ENCODE data around the gene DPH7.
"Not testable (repeated sequence)": the region's sequence is repeated elsewhere in the genome, so short reads cannot be mapped to it uniquely, and the experiment has no call there.

Gene DPH7

DNA sequence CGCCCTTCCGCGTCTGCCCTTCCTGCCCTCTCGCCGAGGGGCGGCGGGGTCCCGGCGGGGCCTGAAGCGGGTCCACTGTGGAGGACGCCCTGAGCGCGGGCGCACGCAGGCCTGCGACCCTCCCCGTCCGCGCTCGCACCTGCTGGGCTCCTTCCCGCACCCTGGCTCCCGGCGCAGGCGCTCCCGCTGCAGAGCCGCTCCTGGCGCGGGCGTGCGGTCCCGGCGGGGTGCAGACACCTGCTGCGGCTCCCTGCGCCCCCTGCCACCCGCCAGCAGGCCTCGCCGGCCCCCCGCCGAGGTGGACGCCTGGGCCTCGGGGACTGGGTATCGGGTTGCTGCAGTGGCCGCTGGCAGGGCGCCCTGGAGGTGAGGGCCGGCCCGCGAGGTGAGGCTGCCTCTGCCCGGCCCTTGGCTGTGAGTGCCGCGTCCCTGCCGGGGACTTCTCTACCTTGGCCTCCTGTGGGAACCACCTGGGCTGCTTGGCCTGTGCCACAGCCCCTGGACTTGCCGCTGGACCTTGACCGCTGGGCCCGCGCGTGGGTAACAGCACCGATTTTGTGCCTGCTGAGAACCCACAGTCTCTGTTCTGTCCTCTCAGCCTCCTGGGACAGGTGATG, 27.4 kb upstream of the DPH7 start:
- DNase-seq (ENCODE audit: low read depth): no peak

DNA sequence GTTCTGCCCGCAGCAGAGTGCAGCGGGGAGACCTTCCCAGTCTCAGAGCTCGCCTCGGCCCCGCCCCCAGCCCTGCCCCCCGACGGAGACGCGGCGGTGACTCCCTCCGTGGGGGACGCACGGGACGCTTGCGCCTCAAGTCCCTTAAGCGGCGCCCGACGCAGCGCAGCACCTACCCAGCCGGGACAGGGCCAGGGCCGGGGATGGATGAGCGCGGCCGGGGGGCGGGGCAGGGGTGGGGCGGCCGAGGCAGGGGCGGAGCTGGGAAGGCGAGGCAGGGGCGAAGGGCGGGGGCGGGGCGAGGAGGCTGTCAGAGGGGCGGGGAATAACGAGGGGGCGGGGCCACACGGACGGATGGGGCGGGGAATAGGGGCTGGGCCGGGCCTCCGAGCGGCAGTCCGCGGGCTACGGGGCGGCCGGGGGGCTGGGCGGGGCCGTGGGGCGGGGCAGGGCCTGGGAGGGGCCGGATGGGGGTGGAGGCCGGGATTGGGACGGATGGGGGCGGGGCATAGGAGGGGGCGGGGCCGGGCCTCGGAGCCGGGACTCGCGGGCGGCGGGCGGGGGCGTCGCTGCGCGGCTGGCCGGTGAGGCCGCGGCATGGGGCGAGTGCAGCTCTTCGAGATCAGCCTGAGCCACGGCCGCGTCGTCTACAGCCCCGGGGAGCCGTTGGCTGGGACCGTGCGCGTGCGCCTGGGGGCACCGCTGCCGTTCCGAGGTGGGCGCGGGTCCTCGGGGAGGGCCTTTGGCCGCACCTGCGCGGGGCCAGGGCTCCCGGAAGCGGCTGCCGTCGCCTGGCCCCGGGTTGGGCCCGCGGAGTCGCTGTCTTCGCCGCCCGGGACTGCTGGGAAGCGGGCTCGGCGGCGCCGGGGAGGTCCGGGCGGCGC, 26.6 kb upstream of the DPH7 start, which contains the start of gene ARRDC1:
Gene ARRDC1 (plus strand): TSS at position 566 of the 884 bp plus-strand sequence. CDS start 32 bp downstream, at position 598.
- peak; percentile 95 for DNase-seq (ENCODE audit: low read depth)

DNA sequence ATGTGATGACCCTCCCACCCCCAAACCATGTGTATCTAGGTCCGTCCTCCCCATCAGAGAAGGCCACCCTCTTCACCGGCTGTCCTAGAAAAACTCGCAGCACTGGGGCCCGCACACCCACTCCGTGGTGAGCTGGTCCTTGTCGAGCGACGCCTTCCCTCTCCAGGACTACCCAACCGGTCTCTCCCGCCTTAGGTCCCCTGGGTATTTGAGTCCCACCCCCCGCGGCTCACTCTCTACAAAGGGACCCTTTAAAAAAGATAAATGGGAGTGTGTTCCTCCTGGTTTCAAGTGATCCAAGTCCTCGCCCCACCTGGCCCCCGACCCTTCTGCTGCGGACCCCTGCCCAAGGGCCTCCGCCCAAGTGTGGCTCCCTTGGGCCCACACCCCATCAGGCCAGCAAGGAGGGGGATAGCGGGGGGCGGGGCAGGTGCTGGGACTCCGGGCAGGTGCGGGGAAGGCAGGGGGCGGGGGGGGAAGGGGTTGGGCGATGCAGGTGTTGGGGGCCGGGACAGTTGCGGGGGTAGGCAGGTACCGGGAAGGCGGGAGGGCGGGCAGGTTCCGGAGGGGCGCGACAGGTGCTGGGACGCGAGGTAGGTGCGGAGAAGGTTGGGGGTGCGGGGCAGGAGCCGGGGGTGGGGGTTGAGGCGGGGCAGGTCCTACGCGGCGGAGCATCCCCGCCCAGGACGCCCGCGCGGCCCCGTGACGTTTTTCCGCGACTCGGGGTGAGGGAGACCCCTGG, 25.8 kb upstream of the DPH7 start:
- no peak for DNase-seq (ENCODE audit: low read depth)

DNA sequence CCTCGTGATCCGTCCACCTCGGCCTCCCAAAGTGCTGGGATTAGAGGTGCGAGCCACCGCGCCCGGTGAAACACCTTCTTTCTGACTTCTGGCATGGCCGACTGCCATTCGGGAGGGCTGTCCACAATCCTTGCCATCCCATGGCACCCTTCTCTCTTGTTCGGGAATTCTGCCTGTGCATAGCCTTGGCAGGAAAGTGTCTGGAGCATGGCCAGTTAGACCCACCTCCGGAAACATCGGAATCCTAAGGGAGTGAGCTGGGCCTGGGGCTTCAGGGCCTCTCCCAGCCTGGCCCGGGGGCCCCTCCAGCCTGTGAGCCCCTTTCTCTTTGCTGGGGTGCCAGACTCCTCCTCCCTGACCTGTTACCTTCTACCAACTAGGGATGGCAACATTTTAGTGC, 25.2 kb upstream of the DPH7 start:
- no peak for DNase-seq (ENCODE audit: low read depth)

DNA sequence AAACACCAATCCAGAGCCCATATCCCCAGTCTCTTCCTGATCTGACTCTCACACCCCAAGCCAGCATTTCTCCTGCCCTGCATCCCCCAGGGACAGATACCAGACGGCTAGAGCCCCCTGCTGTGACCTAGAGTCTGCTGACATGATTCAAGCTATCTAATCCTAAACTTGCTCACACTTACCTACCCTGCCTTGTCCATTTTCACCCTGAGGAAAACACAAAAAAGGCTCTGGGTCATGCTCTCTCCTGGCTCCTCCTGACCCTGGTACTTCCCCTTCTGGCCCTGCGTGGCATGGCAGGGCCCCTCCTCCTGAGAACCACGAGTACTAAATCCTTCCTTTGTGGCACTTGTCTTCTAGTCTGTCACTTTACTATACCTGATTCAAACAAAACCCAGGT, 23.9 kb upstream of the DPH7 start:
- DNase-seq (ENCODE audit: low read depth): no peak

DNA sequence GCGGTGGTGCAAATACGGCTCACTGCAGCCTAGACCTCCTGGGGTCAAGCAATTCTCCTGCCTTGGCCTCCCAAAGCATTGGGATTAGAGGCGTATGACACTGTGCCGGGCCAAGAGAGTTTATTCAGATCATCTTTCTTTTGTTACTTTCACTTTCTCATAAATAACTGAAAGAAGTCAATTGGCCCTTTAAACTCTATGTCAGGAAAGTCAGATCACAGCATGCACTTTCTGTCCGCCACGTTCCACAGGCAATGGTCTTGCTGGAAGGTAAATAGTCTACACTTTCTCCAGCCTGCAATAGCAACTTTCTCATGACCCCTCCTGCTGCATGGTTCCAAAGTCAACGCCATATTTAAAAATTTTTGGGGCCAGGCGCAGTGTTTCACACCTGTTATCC, 20.2 kb upstream of the DPH7 start:
- no peak for DNase-seq (ENCODE audit: low read depth)

DNA sequence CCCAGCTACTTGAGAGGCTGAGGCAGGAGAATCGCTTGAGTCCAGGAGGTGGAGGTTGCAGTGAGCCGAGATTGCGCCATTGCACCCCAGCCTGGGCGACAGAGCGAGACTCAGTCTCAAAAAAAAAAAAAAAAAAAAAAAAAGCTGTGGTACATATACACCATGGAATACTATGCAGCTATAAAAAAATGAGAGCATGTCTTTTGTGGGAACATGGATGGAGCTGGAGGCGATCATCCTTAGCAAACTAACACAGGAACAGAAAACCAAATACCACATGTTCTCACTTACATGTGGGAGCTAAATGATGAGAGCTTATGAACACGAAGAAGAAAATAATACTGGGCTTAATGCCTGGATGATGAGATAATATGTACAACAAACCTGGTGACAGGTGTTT, 17.9 kb upstream of the DPH7 start:
- DNase-seq (ENCODE audit: low read depth): not testable (repeated sequence)

DNA sequence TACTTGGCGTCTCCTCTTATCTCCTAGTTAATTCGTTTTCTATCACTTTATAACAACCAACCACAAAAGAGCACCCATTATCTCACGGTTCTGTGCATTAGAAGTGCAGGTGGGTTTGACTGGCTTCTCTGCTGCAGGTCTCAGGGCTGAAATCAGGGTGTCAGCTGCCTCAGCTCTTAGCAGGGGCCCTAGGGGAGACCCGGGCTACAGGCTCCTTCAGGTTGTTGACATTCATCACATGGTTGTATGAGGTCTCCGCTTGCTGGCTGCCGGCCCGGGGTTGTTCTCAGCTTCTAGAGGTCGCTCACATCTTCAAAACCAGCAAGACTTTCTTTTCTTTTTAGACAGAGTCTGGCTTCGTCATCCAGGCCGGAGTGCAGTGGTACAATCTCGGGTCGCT, 14.5 kb upstream of the DPH7 start:
- DNase-seq (ENCODE audit: low read depth): no peak

DNA sequence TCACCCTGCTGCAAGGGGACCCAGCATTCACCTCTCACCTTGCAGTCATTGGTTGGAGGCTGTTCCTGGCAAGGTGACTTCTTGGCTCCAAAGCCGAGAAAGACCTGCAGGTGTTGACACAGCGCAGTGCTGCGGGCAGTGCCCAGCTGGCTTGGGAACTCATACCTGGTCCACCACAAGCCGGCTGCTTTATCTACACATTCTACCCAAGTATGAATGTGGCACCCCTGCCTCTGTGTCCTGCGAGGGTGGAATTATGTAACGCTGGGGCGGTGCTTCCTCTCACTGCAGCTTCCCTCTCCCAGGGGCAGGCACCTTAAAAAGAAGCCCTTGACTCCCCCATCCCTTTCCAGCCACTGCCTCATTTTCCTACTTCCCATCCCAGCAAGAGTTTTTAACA, 14.0 kb upstream of the DPH7 start:
- no peak for DNase-seq (ENCODE audit: low read depth)

DNA sequence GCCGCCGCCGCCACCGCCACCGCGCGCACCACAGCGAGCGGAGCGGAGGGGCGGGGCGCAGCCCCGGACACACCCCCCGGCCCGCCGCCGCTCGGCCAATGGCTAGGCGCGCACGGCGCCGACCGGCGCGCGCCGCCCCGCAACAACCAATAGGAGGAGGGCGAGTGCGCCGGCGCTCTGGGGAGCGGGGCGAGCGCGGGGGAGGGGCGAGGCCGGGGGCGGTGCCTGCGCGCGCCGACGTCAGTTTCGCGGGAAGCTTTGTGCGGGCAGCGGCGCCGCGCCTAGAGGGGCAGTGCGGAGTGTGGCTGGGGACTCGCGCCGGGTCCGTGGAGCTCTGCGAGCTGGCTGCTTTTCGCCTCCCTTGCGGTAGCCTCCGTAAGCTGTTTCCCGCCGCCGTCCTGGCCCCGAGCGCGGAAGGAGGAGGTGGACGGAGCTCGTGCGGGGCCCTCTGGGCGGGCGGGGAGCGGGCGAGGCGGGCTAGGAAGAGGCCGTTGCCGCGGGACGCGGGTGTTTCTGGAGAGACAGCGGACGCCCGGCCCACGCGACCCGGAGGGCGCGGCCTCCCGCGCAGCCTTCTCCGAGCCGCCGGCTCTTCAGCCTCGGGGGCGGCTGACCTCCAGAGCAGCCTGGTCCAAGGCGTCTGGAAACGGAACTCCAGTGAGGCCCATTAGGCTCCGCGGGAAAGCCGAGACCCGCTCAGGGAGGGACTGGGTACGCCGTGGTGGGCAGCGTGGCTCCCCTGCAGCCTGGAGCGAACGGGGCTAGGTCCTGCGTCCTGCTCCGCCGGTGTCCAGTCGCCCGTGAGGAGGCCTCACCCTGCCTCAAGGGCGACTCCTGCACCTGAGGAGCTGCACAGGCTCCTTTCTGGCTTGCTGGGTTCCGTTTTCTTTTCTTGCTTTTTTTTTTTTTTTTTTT, 12.0 kb upstream of the DPH7 start, which contains the start of gene ZMYND19:
Gene ZMYND19 (minus strand): TSS at position 44 of the 915 bp plus-strand sequence. CDS start 249 bp downstream, outside the sequence.
- peak; percentile 86 for DNase-seq (ENCODE audit: low read depth)

DNA sequence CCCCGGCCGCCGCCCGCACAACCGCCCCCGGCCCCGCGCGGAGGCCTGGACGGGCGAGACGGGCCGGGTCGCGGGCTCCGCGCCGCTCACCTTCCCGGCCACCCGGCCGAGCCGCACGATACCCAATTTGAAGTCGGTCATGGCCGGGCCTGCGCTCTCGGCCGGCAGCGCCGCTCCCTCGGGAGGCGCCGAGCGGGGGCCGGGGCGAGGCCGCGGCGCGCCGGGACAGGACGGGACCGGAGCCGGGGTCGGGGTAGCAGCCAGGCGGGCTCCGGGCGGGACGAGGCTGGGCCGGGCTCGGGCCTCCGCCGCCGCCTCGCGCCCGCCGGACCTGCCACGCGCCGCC, 11.4 kb upstream of the DPH7 start:
- no peak for DNase-seq (ENCODE audit: low read depth)

DNA sequence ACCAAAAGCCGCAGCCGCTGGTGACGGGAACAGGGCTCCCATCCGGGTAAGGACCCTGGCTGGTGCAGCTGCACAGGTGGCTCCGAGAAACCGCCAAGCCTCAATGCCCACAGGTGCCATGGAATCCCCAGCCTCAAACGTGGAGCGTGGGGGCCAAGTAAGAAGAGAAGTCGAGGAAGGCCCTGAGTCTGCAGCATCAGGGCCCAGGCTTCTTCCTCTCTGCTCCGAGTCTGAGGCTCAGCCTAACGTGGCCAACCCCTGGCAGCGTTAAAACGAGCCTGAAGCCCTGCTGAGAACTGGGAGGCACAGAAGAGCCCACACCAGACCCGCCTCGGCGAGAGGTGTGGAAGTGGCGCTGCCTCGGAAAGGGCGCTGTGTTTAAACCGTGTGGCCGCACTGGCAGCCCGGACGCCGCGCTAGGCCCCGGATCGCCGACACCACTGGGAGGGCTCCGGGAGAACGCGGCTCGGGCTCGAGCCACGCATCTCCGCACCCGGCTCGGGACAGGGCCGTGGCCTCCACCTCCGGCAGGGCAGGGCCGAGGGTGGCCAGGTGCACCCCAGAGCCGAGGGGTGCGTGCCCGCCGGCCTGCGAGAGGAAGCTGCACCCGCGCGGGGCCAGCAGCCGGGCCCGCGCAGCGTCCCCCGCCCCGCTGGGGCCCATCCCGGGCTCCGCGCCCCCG, 10.9 kb upstream of the DPH7 start:
- no peak for DNase-seq (ENCODE audit: low read depth)

DNA sequence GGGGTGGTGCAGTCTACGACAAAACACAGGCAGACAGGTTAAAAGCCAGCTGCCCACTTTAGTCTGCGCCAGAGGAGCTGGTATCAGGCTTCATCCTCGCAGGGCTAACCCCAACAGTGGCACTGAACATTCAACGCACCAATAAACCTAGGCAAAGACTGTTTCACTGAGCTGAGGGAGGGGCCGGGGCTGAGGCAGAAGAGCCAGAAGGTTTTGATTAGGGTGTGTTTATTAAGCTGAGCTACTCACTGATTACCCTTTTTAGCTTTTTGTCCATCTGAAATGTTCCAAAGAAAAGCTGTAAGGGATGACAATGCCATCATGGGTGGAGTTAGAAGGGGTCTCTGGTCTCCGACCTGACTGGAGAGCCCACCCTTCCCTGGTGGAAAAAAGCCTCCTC, 10.2 kb upstream of the DPH7 start:
- DNase-seq (ENCODE audit: low read depth): no peak

DNA sequence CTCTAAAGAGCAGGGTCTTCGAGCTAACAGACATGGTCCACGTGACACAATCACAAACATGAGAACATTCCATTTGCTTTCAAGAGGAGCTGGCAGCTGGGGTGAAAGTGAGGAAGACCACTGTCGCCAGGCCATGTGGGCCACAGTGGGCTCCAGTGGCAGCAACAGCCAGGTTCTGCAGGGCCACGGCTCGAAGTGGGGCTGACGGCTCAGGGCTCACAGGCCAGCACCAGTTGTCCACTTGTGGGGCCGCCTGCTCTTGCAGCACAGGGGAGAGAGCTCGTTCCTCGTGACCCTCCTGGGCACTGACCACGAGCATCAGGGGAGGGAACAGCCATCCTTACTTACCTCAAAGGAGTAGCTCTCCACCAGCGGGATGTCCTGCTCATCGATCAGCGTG, 9.6 kb upstream of the DPH7 start:
- no peak for DNase-seq (ENCODE audit: low read depth)

DNA sequence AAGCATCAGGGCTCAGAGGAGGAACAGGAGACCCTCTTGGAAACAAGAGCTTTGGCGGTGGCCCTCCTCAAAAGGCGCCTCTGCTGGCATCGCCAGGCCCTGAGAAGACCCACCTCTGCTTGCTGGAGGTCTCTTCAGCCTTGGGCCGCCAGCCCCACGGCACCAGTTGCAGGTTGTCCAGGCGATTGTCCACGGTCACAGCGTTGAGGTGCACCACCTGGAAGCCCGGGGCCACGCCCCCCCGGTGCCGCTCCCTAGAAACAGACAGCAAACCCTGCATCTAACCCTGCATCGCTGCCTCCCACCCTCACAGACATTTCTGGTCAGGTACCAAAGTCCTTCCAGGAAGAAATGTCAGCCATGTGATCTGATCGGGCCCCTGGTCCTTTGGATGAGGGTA, 8.1 kb upstream of the DPH7 start:
- no peak for DNase-seq (ENCODE audit: low read depth)

DNA sequence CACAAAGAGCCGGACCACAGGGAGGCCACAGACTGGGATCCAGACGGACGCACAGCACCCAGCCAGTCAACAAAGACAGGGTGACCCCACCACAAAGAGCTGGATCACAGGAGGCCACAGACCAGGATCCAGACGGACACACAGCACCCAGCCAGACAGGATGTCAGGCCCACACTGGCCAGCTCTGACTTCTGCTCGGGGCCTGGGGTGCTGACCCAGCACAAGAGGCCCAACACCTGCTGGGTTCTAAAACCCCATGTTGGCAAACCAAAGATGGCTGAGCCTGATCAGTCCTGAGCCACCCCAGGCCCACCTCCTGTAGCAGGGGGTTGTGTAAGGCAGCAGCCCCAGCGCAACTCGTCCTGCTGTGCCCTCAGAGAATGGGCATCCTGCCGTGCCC, 5.2 kb upstream of the DPH7 start:
- no peak for DNase-seq (ENCODE audit: low read depth)

DNA sequence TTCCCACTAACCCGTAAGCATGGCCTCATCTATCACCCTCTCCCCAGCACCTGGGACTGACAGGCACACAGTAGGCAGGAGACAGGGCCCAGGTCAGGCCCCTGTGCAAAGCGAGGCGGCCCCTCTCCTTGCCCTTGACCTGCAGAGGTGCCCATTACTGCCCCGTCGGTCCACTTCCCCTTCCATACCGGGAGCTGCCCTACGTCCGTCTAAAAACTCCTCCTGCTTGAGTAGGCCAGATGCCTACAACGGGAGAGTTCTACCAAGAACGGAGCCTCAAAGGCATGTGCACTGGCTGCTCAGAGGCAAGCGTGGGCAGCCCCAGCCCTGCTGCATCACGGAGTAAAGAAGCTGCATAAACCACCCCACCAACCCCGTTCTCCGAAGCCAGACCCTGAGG, 4.6 kb upstream of the DPH7 start:
- no peak for DNase-seq (ENCODE audit: low read depth)

DNA sequence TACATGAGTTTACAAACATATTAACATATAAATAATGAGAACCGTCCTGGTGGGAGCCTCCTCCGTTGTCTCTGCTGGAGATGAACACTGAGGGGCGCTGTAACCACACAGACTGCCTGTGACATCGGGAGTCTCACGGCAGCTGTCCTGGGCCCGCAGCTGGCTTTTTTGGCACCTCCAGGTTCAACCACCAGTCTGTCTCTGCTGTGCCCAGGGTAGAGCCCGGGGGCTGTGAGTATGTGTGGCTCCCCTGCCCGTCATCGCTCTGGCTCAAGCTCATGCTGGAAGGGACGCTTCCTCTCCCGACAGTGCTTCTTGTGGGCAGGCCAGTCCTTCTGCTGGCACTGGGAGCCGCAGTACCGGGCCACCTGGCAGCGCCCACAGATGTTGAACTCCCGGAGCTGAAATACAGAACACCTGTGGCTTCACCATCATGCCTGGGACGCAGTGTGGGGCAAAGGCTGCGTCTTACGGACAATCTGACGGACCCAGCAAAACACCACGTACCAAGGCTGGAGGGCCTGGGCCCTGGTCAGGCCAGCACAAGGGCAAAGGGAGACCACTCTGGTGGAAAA, 3.6 kb upstream of the DPH7 start:
- DNase-seq (ENCODE audit: low read depth): no peak

DNA sequence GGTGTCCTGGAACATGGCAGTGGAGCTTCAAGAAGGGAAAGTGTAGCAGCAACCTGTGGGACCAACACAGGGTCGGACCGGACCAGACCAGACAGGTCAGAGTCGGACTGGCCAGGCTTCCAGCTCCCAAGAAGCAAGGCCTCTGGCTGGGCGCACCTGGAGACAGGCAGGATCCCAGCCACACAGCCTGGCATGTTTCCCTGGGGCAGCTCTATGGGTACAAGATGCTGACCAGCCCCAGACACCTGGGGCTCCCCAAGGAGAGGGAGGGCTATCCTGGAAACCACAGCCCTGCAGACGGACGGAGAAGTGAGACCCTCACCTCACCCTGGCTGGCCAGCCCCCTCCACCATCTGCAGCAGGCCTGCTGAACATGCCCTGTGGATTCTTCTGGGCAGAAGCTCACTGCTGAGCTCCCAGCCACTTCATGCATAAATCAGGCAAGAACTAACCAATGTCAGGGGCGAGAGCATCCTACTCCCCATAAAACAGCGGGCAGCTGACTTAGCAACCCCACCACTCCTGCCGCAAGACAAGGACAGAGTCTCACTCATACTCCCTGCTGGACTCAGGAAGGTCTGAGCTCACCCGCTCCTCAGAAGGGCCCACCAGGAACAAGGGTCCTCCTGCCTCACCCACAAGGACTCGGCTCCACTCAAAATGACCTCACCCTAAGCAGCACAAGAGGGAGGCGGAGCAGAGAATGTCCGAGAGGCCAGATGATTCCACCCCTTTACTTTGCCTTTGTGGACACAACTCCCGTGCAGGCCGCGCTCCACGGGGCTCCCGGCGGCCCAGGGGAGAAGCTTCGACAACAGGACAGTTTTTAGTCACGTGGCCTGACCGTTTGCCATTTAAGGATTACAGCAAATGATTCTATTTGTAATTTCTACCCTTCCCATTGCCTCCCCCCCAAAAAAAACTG, 2.9 kb upstream of the DPH7 start:
- no peak for DNase-seq (ENCODE audit: low read depth)

DNA sequence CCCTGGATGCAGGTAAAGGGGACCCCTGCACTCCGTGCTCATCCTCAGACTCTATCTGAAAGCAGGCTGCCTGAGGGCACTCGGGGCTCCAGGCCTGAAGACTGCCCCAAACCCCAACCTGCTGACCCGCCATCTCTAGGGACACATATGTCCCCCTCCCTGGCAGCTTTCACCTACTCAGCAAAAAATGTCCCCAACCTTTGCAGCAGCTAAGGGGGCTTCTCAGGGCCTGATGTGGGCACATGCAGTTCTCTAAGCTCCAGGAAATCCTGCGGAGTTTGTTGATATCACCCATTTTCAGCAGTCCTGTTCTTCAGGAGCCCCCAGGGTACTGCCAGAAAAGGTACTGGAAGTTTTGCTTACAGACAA, 2.2 kb upstream of the DPH7 start:
- DNase-seq (ENCODE audit: low read depth): no peak
